ENCODE results near the gene MAF. TPM values are rescaled to one million over a fixed set of nuclear protein-coding genes. Genes with fewer than 3 reads are reported as not detected.
A peak's percentile ranks its signal among the peaks of the same experiment; 100 is the strongest.

MAF gene
- total RNA-seq, 1 donor from 2014 or later: 15.9 TPM

- no peak for DNase-seq (ENCODE audit: low spot score in 2 of 2)
- no peak for FAIRE-seq
Observed at GRCh38 chr16:79593754-79594153, 6.8 kb downstream of the MAF start.

GRCh38 chr16:79593074-79593531 is 7.4 kb downstream of the MAF start:
- no peak for DNase-seq (ENCODE audit: low spot score in 2 of 2)
- no peak for FAIRE-seq

GRCh38 chr16:79592186-79592585 is 8.4 kb downstream of the MAF start:
- FAIRE-seq: no peak
- no peak for DNase-seq (ENCODE audit: low spot score in 2 of 2)

- DNase-seq (ENCODE audit: low spot score in 2 of 2) (peak in 1 of 2 donors; percentile 30), FAIRE-seq (no peak)
Observed at GRCh38 chr16:79589601-79590102, 10.9 kb downstream of the MAF start.

- FAIRE-seq (no peak), DNase-seq (ENCODE audit: low spot score in 2 of 2) (no peak)
Observed at GRCh38 chr16:79587897-79588296, 12.6 kb downstream of the MAF start.

GRCh38 chr16:79587296-79587695 is 13.2 kb downstream of the MAF start:
- DNase-seq (ENCODE audit: low spot score in 2 of 2): no peak
- FAIRE-seq: no peak

GRCh38 chr16:79582789-79583188 is 17.7 kb downstream of the MAF start:
- FAIRE-seq (no peak), DNase-seq (ENCODE audit: low spot score in 2 of 2) (no peak)

- FAIRE-seq (no peak), DNase-seq (ENCODE audit: low spot score in 2 of 2) (no peak)
Observed at GRCh38 chr16:79580453-79581191, 19.9 kb downstream of the MAF start.

GRCh38 chr16:79576602-79577001 is 23.9 kb downstream of the MAF start:
- FAIRE-seq (no peak), DNase-seq (ENCODE audit: low spot score in 2 of 2) (no peak)

GRCh38 chr16:79573884-79574283 is 26.7 kb downstream of the MAF start:
- DNase-seq (ENCODE audit: low spot score in 2 of 2): no peak
- no peak for FAIRE-seq

GRCh38 chr16:79573071-79573470 is 27.5 kb downstream of the MAF start:
- DNase-seq (ENCODE audit: low spot score in 2 of 2) (no peak), FAIRE-seq (no peak)

GRCh38 chr16:79571903-79572535 is 28.5 kb downstream of the MAF start:
- FAIRE-seq: no peak
- DNase-seq (ENCODE audit: low spot score in 2 of 2): no peak

GRCh38 chr16:79571065-79571902 is 29.3 kb downstream of the MAF start:
- FAIRE-seq: no peak

GRCh38 chr16:79564671-79565107 is 35.8 kb downstream of the MAF start:
- no peak for FAIRE-seq
- DNase-seq (ENCODE audit: low spot score in 2 of 2): no peak

More at GRCh38 chr16:79571065-79571902, 29.3 kb downstream of the MAF start:
- no peak for DNase-seq (ENCODE audit: low spot score in 2 of 2)

GRCh38 chr16:79563921-79564320 is 36.6 kb downstream of the MAF start:
- DNase-seq (ENCODE audit: low spot score in 2 of 2): no peak
- FAIRE-seq: no peak

GRCh38 chr16:79562166-79562823 is 38.2 kb downstream of the MAF start:
- no peak for FAIRE-seq
- DNase-seq (ENCODE audit: low spot score in 2 of 2): no peak

- DNase-seq (ENCODE audit: low spot score in 2 of 2) (no peak), FAIRE-seq (no peak)
Observed at GRCh38 chr16:79561729-79562128, 38.8 kb downstream of the MAF start.

- no peak for FAIRE-seq
Observed at GRCh38 chr16:79560923-79561322, 39.6 kb downstream of the MAF start.

GRCh38 chr16:79560318-79560717 is 40.2 kb downstream of the MAF start:
- DNase-seq (ENCODE audit: low spot score in 2 of 2): no peak

More at GRCh38 chr16:79560923-79561322, 39.6 kb downstream of the MAF start:
- no peak for DNase-seq (ENCODE audit: low spot score in 2 of 2)

GRCh38 chr16:79559532-79559931 is 41.0 kb downstream of the MAF start:
- FAIRE-seq (no peak), DNase-seq (ENCODE audit: low spot score in 2 of 2) (no peak)

More at GRCh38 chr16:79560318-79560717, 40.2 kb downstream of the MAF start:
- no peak for FAIRE-seq
